GM21576 (cell line): ENCODE results near the gene TMEM106C.

Experiments
- ATAC-seq: cut with Tn5 transposase; IDR thresholded peaks from one replicate; pipeline ENCODE4 v1.9.1; 2021; ENCODE audit warnings: mild to moderate bottlenecking, moderate library complexity; ENCODE audit not compliant: unreplicated experiment

The TMEM106C gene

GRCh38 chr12:48015129-48015528 lies 51.7 kb downstream of the TMEM106C start:
- ATAC-seq = no peak

- no peak for ATAC-seq
Observed at GRCh38 chr12:48015954-48016353, 52.6 kb downstream of the TMEM106C start.

- ATAC-seq = no peak
Observed at GRCh38 chr12:48016373-48017020, 53.1 kb downstream of the TMEM106C start.

- no peak for ATAC-seq
Observed at GRCh38 chr12:48017496-48017895, 54.1 kb downstream of the TMEM106C start.

GRCh38 chr12:48017921-48018617 lies 54.7 kb downstream of the TMEM106C start:
- ATAC-seq = no peak
